ENCODE data around the gene COX7A2L.
"Not testable (repeated sequence)": the region's sequence is repeated elsewhere in the genome, so short reads cannot be mapped to it uniquely, and the experiment has no call there.

COX7A2L gene

GRCh38 chr2:42366411-42366810 lies 5.4 kb upstream of the COX7A2L start:
- DNase-seq: no peak

- no peak for DNase-seq
Observed at GRCh38 chr2:42364658-42365057, 3.6 kb upstream of the COX7A2L start.

GRCh38 chr2:42363413-42363812 lies 2.4 kb upstream of the COX7A2L start:
- no peak for DNase-seq

GRCh38 chr2:42361728-42362283 lies 789 bp upstream of the COX7A2L start:
- DNase-seq: no peak

- DNase-seq: no peak
Observed at GRCh38 chr2:42360493-42360889, 526 bp downstream of the COX7A2L start.

- DNase-seq: no peak
Observed at GRCh38 chr2:42359965-42360483, 993 bp downstream of the COX7A2L start.

- DNase-seq: no peak
Observed at GRCh38 chr2:42359304-42359964, 1.6 kb downstream of the COX7A2L start.

- no peak for DNase-seq
Observed at GRCh38 chr2:42353792-42354429, 7.1 kb downstream of the COX7A2L start.

GRCh38 chr2:42351864-42352263 lies 9.2 kb downstream of the COX7A2L start:
- DNase-seq: no peak

GRCh38 chr2:42350434-42351063 lies 10.5 kb downstream of the COX7A2L start:
- no peak for DNase-seq

GRCh38 chr2:42348113-42348805 lies 12.8 kb downstream of the COX7A2L start:
- no peak for DNase-seq

- DNase-seq: not testable (repeated sequence)
Observed at GRCh38 chr2:42347518-42347917, 13.5 kb downstream of the COX7A2L start.

- not testable (repeated sequence) for DNase-seq
Observed at GRCh38 chr2:42346856-42347255, 14.2 kb downstream of the COX7A2L start.

- no peak for DNase-seq
Observed at GRCh38 chr2:42345986-42346385, 15.0 kb downstream of the COX7A2L start.

GRCh38 chr2:42342795-42343241 lies 18.2 kb downstream of the COX7A2L start:
- DNase-seq: no peak

- DNase-seq: no peak
Observed at GRCh38 chr2:42342061-42342794, 18.8 kb downstream of the COX7A2L start.

GRCh38 chr2:42340938-42341636 lies 19.9 kb downstream of the COX7A2L start:
- DNase-seq: no peak

- DNase-seq: no peak
Observed at GRCh38 chr2:42340045-42340937, 20.7 kb downstream of the COX7A2L start.

GRCh38 chr2:42339191-42339912 lies 21.7 kb downstream of the COX7A2L start:
- no peak for DNase-seq
